Spleen (tissue), 7 donors: Measurements from ENCODE around the gene ERC2.

Experiments used
- POLR2A ChIP-seq, 3 donors: fragments of 450-650 bp; IDR thresholded peaks; one replicate each; pipeline ENCODE4 v1.5.1; 2017; ENCODE audit warnings: antibody characterized with exemption in 3 of 3, mild to moderate bottlenecking in 1 of 3
- TF ChIP-seq, protein P1 (sequence below), 11 experiments: fragments of 200-600 bp in 7 of 11; fragments of 450-650 bp in 4 of 11; sonication (generic) in 4 of 11; IDR thresholded peaks in 8 of 11; conservative IDR thresholded peaks in 3 of 11; 1 replicate in 7 of 11; 2 replicates in 4 of 11; pipeline versions ENCODE4 v1.4.0 to v1.8.0; 2016 to 2021; ENCODE audit warnings: antibody characterized with exemption in 11 of 11, inconsistent platforms in 4 of 11, mild to moderate bottlenecking in 1 of 11
- donor health status: DM: no; HTN: no; CAD: no; lungs with moderate emphysema.
- donor health status: DM: no; HTN: no; CAD: no.
- donor health status: DM: no; HTN: no; CAD: no.

DNA sequence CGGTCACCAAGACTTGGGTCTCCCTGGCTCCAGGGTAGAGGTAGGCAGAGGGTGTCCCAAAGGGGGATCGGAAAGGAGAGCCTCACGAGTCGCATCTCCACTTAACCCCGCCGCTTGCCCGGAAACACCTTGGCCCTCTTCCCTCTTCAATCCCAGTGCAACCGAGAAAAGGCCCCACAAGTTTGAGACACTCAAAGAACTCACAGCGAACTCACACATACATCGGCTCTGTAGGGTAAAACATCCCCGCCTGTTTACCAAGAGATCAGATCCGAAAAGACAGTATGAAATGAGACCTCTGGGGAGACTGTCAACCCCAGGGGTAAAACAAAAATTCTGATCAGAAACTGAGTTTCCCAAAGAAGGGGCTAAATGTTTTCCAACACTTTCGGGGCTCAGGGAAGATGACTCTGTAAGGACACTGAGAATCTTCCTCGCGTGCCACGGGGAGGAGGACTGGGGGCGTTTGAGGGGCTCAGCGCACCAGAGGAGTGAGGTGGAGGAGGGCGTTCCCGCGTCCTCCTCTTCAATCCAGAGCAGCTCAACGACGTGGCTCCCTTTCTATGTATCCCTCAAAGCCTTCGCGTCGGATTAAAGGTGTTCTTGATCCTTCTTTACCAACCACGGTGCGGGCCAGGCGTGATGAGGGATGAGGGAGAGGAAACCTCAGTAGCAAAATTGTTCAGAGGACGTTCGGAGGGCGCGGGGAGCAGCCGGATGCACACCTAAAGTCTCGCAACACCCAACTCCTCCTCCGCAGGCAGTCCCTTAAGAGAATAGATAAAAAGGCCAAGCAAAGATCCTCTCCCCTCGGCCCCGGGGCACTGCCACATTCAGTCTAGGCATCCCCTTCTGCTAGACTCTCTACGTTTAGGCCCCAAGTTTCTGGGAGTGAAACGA is 984.8 kb downstream of the ERC2 start:
- no peak for TF ChIP-seq POLR2A (IDR thresholded peaks at IDR 0.05)
- TF ChIP-seq, protein P1, sequence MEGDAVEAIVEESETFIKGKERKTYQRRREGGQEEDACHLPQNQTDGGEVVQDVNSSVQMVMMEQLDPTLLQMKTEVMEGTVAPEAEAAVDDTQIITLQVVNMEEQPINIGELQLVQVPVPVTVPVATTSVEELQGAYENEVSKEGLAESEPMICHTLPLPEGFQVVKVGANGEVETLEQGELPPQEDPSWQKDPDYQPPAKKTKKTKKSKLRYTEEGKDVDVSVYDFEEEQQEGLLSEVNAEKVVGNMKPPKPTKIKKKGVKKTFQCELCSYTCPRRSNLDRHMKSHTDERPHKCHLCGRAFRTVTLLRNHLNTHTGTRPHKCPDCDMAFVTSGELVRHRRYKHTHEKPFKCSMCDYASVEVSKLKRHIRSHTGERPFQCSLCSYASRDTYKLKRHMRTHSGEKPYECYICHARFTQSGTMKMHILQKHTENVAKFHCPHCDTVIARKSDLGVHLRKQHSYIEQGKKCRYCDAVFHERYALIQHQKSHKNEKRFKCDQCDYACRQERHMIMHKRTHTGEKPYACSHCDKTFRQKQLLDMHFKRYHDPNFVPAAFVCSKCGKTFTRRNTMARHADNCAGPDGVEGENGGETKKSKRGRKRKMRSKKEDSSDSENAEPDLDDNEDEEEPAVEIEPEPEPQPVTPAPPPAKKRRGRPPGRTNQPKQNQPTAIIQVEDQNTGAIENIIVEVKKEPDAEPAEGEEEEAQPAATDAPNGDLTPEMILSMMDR (IDR thresholded peaks at IDR 0.05 in 8 of 11, conservative IDR thresholded peaks at IDR 0.05 in 3 of 11): no peak
